ENCODE measurements around the gene TNFRSF21. TPM values are rescaled to one million over a fixed set of nuclear protein-coding genes. Genes with fewer than 3 reads are reported as not detected.

TNFRSF21 gene
- total RNA-seq, 4 donors from 2014 or later = 14.3 to 63.8 (median 27.9) TPM

- no peak for ATAC-seq
- Histone ChIP-seq H3K9me3 (no peaks in the 10 kb centered on the region), H3K36me3 (no peaks in the 10 kb centered on the region), H3K27me3 (no peaks in the 10 kb centered on the region), H3K27ac (no peak overlapping the region), H3K4me1 (peaks cover 0 to 14% (median 3%) of the 10 kb centered on the region in 3 donors), H3K4me3 (no peak overlapping the region)
- TF ChIP-seq EP300 (IDR thresholded peaks at IDR 0.05) = no peak
- no peak for TF ChIP-seq POLR2A (IDR thresholded peaks at IDR 0.05)
- no peak for TF ChIP-seq POLR2AphosphoS5 (IDR thresholded peaks at IDR 0.05)
- no peak for TF ChIP-seq CTCF (IDR thresholded peaks at IDR 0.05)
- WGBS, 2 donors (ENCODE audit: low coverage in 1 of 2) = 59 to 79% methylated on average over 3 to 5 of the region's 5 CpGs
These were observed 113.6 kb downstream of the TNFRSF21 start for GRCh38 chr6:47196113-47196512.

- no peaks in the 10 kb centered on the region for H3K9me3 ChIP-seq
- H3K4me3 ChIP-seq = no peak overlapping the region
- WGBS, 2 donors (ENCODE audit: low coverage in 1 of 2) = 42 to 49% methylated on average over 3 of the region's 4 CpGs
- no peak for ATAC-seq
- TF ChIP-seq POLR2AphosphoS5 (IDR thresholded peaks at IDR 0.05) (peak; percentile 49), CTCF (IDR thresholded peaks at IDR 0.05) (no peak)
- no peaks in the 10 kb centered on the region for H3K36me3 ChIP-seq
- no peaks in the 10 kb centered on the region for H3K27me3 ChIP-seq
- H3K27ac ChIP-seq = peak overlapping the region in 1 of 4 donors; percentile 19
- peaks cover 0 to 14% (median 3%) of the 10 kb centered on the region in 3 donors for H3K4me1 ChIP-seq
These were observed 114.6 kb downstream of the TNFRSF21 start for GRCh38 chr6:47195011-47195650.

GRCh38 chr6:47188588-47189021 is 121.1 kb downstream of the TNFRSF21 start:
- no peaks in the 10 kb centered on the region for H3K36me3 ChIP-seq
- no peak overlapping the region for H3K4me3 ChIP-seq
- 100% methylated on average over 1 of the region's 1 CpG for WGBS, 2 donors (ENCODE audit: low coverage in 1 of 2)
- no peaks in the 10 kb centered on the region for H3K9me3 ChIP-seq
- H3K27me3 ChIP-seq = no peaks in the 10 kb centered on the region
- ATAC-seq = no peak
- no peak overlapping the region for H3K27ac ChIP-seq
- TF ChIP-seq POLR2AphosphoS5 (IDR thresholded peaks at IDR 0.05) (no peak), CTCF (IDR thresholded peaks at IDR 0.05) (no peak), POLR2A (IDR thresholded peaks at IDR 0.05) (no peak), EP300 (IDR thresholded peaks at IDR 0.05) (no peak)
- no peaks in the 10 kb centered on the region for H3K4me1 ChIP-seq

GRCh38 chr6:47187893-47188587 is 121.7 kb downstream of the TNFRSF21 start:
- Histone ChIP-seq H3K36me3 (no peaks in the 10 kb centered on the region), H3K4me3 (no peak overlapping the region), H3K27ac (no peak overlapping the region), H3K4me1 (no peaks in the 10 kb centered on the region), H3K9me3 (no peaks in the 10 kb centered on the region), H3K27me3 (no peaks in the 10 kb centered on the region)
- ATAC-seq = no peak
- WGBS, 2 donors (ENCODE audit: low coverage in 1 of 2) = 74 to 93% methylated on average over 3 to 4 of the region's 5 CpGs
- no peak for TF ChIP-seq POLR2A (IDR thresholded peaks at IDR 0.05)
- no peak for TF ChIP-seq EP300 (IDR thresholded peaks at IDR 0.05)
- TF ChIP-seq CTCF (IDR thresholded peaks at IDR 0.05) = no peak
- no peak for TF ChIP-seq POLR2AphosphoS5 (IDR thresholded peaks at IDR 0.05)

GRCh38 chr6:47187113-47187512 is 122.6 kb downstream of the TNFRSF21 start:
- no peak for ATAC-seq

More at GRCh38 chr6:47187113-47187512, 122.6 kb downstream of the TNFRSF21 start:
- Histone ChIP-seq H3K4me3 (no peak overlapping the region), H3K27ac (no peak overlapping the region), H3K4me1 (no peaks in the 10 kb centered on the region), H3K9me3 (no peaks in the 10 kb centered on the region), H3K36me3 (no peaks in the 10 kb centered on the region), H3K27me3 (no peaks in the 10 kb centered on the region)
- WGBS, 2 donors (ENCODE audit: low coverage in 1 of 2) = 89 to 90% methylated on average over 1 of the region's 1 CpG
- TF ChIP-seq EP300 (IDR thresholded peaks at IDR 0.05) (no peak), POLR2AphosphoS5 (IDR thresholded peaks at IDR 0.05) (no peak), POLR2A (IDR thresholded peaks at IDR 0.05) (no peak), CTCF (IDR thresholded peaks at IDR 0.05) (no peak)
